ENCODE results near the gene JKAMP.

Gene JKAMP

GRCh38 chr14:59541731-59542130 is 57.4 kb downstream of the JKAMP start:
- DNase-seq (ENCODE audit: low read depth), result no peak

GRCh38 chr14:59543873-59544272 is 59.6 kb downstream of the JKAMP start:
- DNase-seq (ENCODE audit: low read depth), result no peak

- no peak for DNase-seq (ENCODE audit: low read depth)
Measured at GRCh38 chr14:59547310-59547709, 63.0 kb downstream of the JKAMP start.
